ENCODE results near the gene RNASE8. TPM values are rescaled to one million over a fixed set of nuclear protein-coding genes. Genes with fewer than 3 reads are reported as not detected.

Gene RNASE8
- total and polyA plus RNA-seq, 9 donors, result not detected

- H3K27me3 ChIP-seq, result no peaks in the 10 kb centered on the region
- peak; percentile 57 to 73 (median 65) for DNase-seq
- TF ChIP-seq EP300 (IDR thresholded peaks at IDR 0.05) (no peak), POLR2A (IDR thresholded peaks at IDR 0.05) (no peak)
- TF ChIP-seq, protein P1, sequence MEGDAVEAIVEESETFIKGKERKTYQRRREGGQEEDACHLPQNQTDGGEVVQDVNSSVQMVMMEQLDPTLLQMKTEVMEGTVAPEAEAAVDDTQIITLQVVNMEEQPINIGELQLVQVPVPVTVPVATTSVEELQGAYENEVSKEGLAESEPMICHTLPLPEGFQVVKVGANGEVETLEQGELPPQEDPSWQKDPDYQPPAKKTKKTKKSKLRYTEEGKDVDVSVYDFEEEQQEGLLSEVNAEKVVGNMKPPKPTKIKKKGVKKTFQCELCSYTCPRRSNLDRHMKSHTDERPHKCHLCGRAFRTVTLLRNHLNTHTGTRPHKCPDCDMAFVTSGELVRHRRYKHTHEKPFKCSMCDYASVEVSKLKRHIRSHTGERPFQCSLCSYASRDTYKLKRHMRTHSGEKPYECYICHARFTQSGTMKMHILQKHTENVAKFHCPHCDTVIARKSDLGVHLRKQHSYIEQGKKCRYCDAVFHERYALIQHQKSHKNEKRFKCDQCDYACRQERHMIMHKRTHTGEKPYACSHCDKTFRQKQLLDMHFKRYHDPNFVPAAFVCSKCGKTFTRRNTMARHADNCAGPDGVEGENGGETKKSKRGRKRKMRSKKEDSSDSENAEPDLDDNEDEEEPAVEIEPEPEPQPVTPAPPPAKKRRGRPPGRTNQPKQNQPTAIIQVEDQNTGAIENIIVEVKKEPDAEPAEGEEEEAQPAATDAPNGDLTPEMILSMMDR (IDR thresholded peaks at IDR 0.05), result peak; percentile 37 to 75 (median 71)
- H3K4me1 ChIP-seq (ENCODE audit: insufficient read depth), result peaks cover 1% of the 10 kb centered on the region
- intact Hi-C loops (cut with DNase I), result loop anchor here (2.0 to 5.0 kb wide), 3 partner anchors 22 to 36 kb away; partner anchors contain the start of gene TMEM253 (in 2 of the 4)
- H3K36me3 ChIP-seq, result no peaks in the 10 kb centered on the region
- no peaks in the 10 kb centered on the region for H3K9me3 ChIP-seq
- peak overlapping the region; percentile 94 to 95 for H3K27ac ChIP-seq
- 2 to 7% (median 3%) methylated on average over 45 of the region's 45 CpGs for WGBS, 3 donors
- peak overlapping the region; percentile 91 for H3K4me3 ChIP-seq
These were observed 11.1 kb downstream of the RNASE8 start for GRCh38 chr14:21068521-21069387.

DNA sequence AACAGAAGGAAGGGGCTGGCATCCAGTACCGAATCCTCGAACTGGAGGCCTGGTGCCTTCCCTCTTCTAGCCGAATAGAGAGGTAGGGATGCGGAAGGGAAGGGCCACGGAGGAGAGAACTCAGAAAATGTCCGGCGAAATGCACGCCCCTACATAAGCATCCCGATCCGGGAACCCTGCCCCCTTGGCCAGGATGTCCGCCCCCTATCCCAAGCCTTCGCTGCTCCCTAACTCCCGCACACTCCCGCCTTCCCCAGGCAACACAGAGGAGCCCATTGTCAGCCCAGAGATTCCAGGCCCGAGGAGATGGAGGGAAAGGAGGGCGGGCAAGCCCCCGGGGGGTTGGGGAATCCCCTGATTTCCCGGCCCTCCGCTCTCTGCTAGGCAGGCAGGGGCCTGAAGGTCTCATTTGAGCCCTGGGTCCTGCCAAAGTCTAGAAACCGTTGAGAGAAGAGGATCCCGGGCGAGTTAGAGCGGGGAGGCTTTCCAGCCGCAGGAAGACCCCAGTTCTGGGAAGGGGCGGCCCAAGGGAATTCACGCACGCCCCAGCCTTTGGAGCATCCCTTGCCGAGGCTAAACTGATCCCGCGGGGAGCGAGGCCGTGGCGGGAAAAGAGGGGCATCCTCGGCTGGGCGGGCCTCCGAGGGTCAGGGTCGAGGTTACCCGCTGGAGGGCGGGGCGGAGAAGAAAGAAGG is 11.9 kb downstream of the RNASE8 start:
- TF ChIP-seq EP300 (IDR thresholded peaks at IDR 0.05) (no peak), POLR2A (IDR thresholded peaks at IDR 0.05) (no peak)
- TF ChIP-seq, protein P1 (IDR thresholded peaks at IDR 0.05), result no peak
- 0 to 1% (median 1%) methylated on average over 25 to 40 of the region's 40 CpGs for whole genome bisulfite sequencing, 3 donors

GRCh38 chr14:21070083-21070609 is 12.5 kb downstream of the RNASE8 start, which contains the start of gene ARHGEF40:
Gene ARHGEF40, plus strand, starts transcription at chr14:21070304. Its CDS starts 93 bp downstream, at chr14:21070397.
- no peak for TF ChIP-seq EP300 (IDR thresholded peaks at IDR 0.05)
- TF ChIP-seq, protein P1 (IDR thresholded peaks at IDR 0.05), result no peak
- TF ChIP-seq POLR2A (IDR thresholded peaks at IDR 0.05), result peak; percentile 27
- intact Hi-C loops (cut with DNase I), result loop anchor here in 1 of 4 donors (2.0 kb wide), 1 partner anchor 23 kb away; no protein-coding TSS in a partner anchor
- Histone ChIP-seq H3K36me3 (no peaks in the 10 kb centered on the region), H3K27ac (peak within 1 kb of the TSS; percentile 94 to 95), H3K27me3 (no peaks in the 10 kb centered on the region), H3K9me3 (no peaks in the 10 kb centered on the region), H3K4me1 (ENCODE audit: insufficient read depth) (peaks cover 1% of the 10 kb centered on the region), H3K4me3 (peak within 1 kb of the TSS; percentile 91)
- WGBS, 3 donors, result 0 to 1% (median 0%) methylated on average over 23 to 63 of the region's 63 CpGs
- DNase-seq, result peak in 3 of 5 donors; percentile 76 to 80 (median 78)

More for the DNA sequence above, 11.9 kb downstream of the RNASE8 start:
- H3K4me3 ChIP-seq, result peak overlapping the region; percentile 91
- H3K27ac ChIP-seq, result peak overlapping the region; percentile 94 to 95
- peaks cover 1% of the 10 kb centered on the region for H3K4me1 ChIP-seq (ENCODE audit: insufficient read depth)
- intact Hi-C loops (cut with DNase I), result loop anchor here (2.0 to 5.0 kb wide), 4 partner anchors 21 to 35 kb away; partner anchors contain the start of gene TMEM253 (in 2 of the 4)
- no peaks in the 10 kb centered on the region for H3K9me3 ChIP-seq
- H3K36me3 ChIP-seq, result no peaks in the 10 kb centered on the region
- DNase-seq, result peak; percentile 56 to 80 (median 69)
- H3K27me3 ChIP-seq, result no peaks in the 10 kb centered on the region
